A549 (cell line): ENCODE data around the gene DVL2.

ENCODE experiments used
- CTCF ChIP-seq: fragments of >200 bp; sonication (Bioruptor Twin); formaldehyde crosslinking; IDR thresholded peaks from 3 replicates; pipeline ENCODE4 v1.5.1; 2016
- E2F6 ChIP-seq: IDR thresholded peaks from 2 replicates; pipeline ENCODE4 v1.6.1; 2012; ENCODE audit warnings: low read depth, borderline replicate concordance
- EP300 ChIP-seq, 2 experiments: fragments of >200 bp; sonication (Bioruptor Twin); formaldehyde crosslinking; IDR thresholded peaks; 2 replicates in 1 of 2; 3 replicates in 1 of 2; pipeline ENCODE4 v1.6.1; 2016 to 2017
- MYC ChIP-seq: IDR thresholded peaks from 2 replicates; pipeline ENCODE4 v1.6.1; 2012; ENCODE audit warnings: mild to moderate bottlenecking, inconsistent platforms, low read length, improper control_type of control experiment, borderline replicate concordance

GRCh38 chr17:7208027-7208571, 26.2 kb downstream of the DVL2 start:
- TF ChIP-seq EP300 (IDR thresholded peaks at IDR 0.05) (no peak), MYC (no peak), CTCF (no peak), E2F6 (no peak)
